HG03457 (cell line): ENCODE measurements around the gene NRIP1.

Experiments
- ATAC-seq: cut with Tn5 transposase; IDR thresholded peaks from one replicate; pipeline ENCODE4 v1.9.1; 2021; ENCODE audit warnings: moderate number of reproducible peaks; ENCODE audit not compliant: unreplicated experiment

Gene NRIP1, protein sequence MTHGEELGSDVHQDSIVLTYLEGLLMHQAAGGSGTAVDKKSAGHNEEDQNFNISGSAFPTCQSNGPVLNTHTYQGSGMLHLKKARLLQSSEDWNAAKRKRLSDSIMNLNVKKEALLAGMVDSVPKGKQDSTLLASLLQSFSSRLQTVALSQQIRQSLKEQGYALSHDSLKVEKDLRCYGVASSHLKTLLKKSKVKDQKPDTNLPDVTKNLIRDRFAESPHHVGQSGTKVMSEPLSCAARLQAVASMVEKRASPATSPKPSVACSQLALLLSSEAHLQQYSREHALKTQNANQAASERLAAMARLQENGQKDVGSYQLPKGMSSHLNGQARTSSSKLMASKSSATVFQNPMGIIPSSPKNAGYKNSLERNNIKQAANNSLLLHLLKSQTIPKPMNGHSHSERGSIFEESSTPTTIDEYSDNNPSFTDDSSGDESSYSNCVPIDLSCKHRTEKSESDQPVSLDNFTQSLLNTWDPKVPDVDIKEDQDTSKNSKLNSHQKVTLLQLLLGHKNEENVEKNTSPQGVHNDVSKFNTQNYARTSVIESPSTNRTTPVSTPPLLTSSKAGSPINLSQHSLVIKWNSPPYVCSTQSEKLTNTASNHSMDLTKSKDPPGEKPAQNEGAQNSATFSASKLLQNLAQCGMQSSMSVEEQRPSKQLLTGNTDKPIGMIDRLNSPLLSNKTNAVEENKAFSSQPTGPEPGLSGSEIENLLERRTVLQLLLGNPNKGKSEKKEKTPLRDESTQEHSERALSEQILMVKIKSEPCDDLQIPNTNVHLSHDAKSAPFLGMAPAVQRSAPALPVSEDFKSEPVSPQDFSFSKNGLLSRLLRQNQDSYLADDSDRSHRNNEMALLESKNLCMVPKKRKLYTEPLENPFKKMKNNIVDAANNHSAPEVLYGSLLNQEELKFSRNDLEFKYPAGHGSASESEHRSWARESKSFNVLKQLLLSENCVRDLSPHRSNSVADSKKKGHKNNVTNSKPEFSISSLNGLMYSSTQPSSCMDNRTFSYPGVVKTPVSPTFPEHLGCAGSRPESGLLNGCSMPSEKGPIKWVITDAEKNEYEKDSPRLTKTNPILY (N-terminal part only)

GRCh38 chr21:15064576-15065391 is at the start of gene NRIP1:
Gene NRIP1, minus strand, starts transcription at chr21:15065000. Its CDS starts 96,808 bp downstream, at chr21:14968192.
- peak; percentile 76 for ATAC-seq

- ATAC-seq, result no peak
Measured at GRCh38 chr21:15112858-15113257, 48.1 kb upstream of the NRIP1 start.

GRCh38 chr21:15108801-15109200 is 44.0 kb upstream of the NRIP1 start:
- ATAC-seq, result no peak

GRCh38 chr21:15104470-15104869 is 39.7 kb upstream of the NRIP1 start:
- ATAC-seq, result no peak

GRCh38 chr21:15098908-15099307 is 34.1 kb upstream of the NRIP1 start:
- no peak for ATAC-seq

DNA sequence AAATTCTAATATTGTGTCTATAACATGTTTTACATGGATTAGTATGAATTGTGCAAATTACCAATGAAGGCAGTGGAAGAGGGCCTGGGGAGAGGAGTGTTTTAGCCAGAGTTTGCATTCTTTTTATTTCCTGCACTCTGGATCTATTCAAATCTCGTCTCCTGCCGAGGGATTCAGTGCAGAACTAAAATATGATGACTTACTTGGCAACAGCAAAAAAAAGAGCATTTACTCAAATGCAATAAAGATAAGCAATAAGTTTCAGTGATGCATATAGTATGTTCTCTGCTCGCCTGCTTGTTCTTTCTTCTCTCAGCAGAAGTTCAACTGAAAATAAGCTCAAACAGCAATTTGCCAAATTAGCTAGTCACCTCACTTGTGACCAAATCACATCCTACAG is 33.4 kb upstream of the NRIP1 start:
- no peak for ATAC-seq

GRCh38 chr21:15097580-15097979 is 32.8 kb upstream of the NRIP1 start:
- no peak for ATAC-seq

DNA sequence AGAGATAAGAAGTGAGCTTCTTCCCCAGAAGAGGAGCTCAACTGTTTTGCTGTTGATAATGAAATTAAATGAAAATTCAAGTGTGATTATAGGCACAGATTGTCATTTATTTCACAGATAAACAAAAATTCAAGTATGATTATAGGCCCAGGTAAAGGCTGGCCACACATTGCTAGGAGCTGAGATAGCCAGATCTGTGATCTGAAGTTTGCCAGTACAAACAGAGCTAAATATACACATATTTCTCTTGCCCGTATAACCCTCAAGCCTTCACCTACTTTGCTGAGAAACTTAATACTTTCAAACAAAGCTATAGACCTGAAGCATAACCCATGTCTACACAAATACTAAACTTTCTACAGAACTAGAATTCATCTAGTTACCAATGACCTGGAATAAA is 31.3 kb upstream of the NRIP1 start:
- ATAC-seq, result no peak

GRCh38 chr21:15095326-15095725 is 30.5 kb upstream of the NRIP1 start:
- no peak for ATAC-seq

DNA sequence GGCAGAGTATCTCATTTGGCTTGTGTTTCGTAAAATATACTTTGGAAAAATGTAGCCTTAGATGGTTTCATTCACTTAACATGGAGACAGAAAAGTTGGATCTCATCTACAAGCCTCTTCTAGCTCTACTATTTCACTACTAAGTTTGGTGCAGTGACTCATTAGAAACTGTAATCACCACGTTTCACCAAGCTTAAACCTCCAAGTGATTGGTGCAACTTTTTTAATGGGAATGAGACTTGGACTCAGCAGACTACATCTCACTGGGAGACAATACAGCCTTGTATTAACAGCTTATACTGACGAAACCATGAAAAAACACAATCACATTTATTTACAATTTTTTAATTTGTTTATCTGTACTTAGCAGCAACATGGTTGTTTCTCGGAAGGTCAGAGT is 29.9 kb upstream of the NRIP1 start:
- ATAC-seq, result no peak

DNA sequence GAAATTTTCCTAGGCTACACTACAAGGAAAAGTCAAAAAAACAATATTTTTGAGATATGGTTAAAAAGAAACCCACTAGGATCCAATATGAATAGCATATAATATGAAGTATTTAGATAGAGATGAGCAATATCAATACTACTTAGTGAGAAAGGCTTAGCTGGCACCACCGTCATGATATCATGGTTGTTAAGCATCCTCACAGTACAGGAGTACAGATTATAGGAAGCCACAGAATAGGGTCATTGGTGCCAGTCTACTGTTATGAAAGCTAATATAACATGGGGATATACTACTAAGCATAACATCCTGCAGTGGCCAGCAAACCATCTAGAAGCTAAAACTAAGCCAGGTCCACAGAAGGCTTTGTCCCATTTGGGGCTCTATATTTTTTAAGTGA is 28.4 kb upstream of the NRIP1 start:
- ATAC-seq, result no peak

- ATAC-seq, result no peak
Measured at GRCh38 chr21:15092745-15093144, 27.9 kb upstream of the NRIP1 start.

GRCh38 chr21:15090390-15090789 is 25.6 kb upstream of the NRIP1 start:
- no peak for ATAC-seq

DNA sequence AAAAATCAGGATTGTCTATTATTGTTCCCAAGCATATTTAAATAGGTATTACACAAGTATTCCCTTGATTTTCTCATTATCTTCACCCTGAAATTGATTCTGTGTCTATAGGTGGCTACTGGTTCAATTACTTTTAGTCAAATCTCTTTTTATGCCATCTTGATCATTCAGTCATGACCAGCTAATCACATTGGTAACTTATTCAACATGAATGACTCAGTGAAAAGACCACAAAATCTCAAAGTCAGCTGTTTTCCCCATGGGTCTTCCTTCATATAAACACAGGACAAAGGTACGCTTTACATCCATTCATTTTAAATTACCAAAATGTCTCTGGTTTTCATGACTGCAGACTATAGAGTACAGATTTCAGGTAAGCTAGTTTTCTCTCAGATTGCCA is 23.7 kb upstream of the NRIP1 start:
- ATAC-seq, result no peak

GRCh38 chr21:15084668-15085067 is 19.9 kb upstream of the NRIP1 start:
- ATAC-seq, result no peak

DNA sequence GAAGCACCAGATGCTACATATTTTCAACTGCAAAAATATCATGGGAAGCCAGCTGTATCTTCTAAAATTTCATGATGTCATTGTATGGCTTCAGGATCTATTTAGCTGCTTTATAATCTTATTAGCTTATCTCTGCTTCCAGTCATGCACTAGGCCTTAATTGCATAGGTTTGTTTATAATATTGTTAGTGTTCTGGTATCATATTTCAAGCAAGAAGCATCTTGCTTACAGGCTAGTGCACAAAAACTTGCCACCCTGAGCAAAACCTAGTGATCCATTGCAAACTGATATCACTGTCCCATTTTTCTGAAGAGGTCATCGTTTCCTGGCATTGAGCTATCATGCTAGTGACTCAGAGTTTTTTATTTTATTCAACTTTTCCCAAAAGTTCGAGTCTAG is 15.7 kb upstream of the NRIP1 start:
- no peak for ATAC-seq

DNA sequence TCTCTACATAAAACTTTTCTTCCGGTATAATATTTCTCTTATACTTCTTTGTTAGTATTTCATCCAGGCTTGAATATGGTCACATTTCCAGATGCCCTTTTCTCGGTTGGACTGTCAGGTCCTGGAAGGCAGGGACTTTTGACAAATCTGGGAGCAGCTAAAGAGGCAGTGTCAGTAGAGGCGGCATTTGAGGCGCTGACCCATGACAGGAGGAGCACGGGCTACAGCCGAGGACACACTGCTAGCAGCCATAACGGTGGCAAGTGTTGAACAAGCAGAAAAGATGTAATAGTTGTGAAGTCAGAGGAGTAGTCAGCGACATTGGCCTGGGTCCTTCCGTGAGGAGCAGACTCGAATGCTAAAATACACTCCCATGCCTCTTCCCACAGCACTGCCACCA is 14.5 kb upstream of the NRIP1 start:
- no peak for ATAC-seq

DNA sequence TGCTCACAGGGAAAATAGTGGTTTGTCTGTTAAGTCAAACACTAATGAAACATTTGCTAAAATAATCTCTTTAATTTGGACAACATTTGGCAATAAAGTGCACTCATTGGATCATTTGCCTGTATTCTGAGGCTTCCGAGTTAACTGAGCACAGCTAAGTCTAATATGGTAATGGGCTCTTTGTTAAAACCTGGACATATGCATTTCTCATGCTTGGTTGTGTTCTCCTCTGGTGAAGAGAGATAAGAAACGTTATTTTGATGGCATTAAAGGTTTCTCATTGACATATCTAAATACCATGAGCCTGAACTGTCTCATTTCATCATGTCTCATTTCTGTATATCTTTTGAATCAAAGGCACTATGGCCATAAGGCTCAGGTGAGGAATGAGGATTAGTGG is 13.4 kb upstream of the NRIP1 start:
- no peak for ATAC-seq

GRCh38 chr21:15077529-15078145 is 12.8 kb upstream of the NRIP1 start:
- no peak for ATAC-seq

GRCh38 chr21:15076730-15077129 is 11.9 kb upstream of the NRIP1 start:
- ATAC-seq, result no peak
